Thoracic aorta (tissue), 2 donors: ENCODE results near the gene IFITM2. TPM values are rescaled to one million over a fixed set of nuclear protein-coding genes. Genes with fewer than 3 reads are reported as not detected.

Source experiments
- ATAC-seq: fragments of 150-250 bp; one replicate; pipeline ENCODE4 v1.8.0; 2017; ENCODE audit warnings: low read depth; ENCODE audit not compliant: insufficient number of reproducible peaks, low FRiP score
- DNase-seq: peaks from one replicate; pipeline ENCODE4 v3.0.0-alpha.2; 2020; ENCODE audit warnings: low spot score
- H3K27ac ChIP-seq, 2 donors: fragments of 200-600 bp; sonication (generic); 1 replicate in 1 of 2; 2 replicates in 1 of 2; pipeline ENCODE4 v1.5.1; 2016; ENCODE audit warnings: mild to moderate bottlenecking in 2 of 2, moderate library complexity in 2 of 2
- H3K27me3 ChIP-seq: fragments of 200-600 bp; sonication (generic); replicated peaks from 2 replicates; pipeline ENCODE4 v1.6.0; 2016; ENCODE audit warnings: mild to moderate bottlenecking; ENCODE audit not compliant: insufficient read depth
- H3K36me3 ChIP-seq: fragments of 200-600 bp; sonication (generic); one replicate; pipeline ENCODE4 v1.5.1; 2016
- H3K4me1 ChIP-seq, 2 donors: fragments of 200-600 bp; sonication (generic); 1 replicate in 1 of 2; 2 replicates in 1 of 2; pipeline versions ENCODE4 v1.5.1 to v1.6.0; 2016; ENCODE audit warnings: low read depth in 2 of 2, mild to moderate bottlenecking in 1 of 2; ENCODE audit not compliant: control insufficient read depth in 1 of 2
- H3K4me3 ChIP-seq: fragments of 200-600 bp; sonication (generic); 2 replicates; pipeline ENCODE4 v1.5.1; 2016; ENCODE audit warnings: mild to moderate bottlenecking
- H3K9me3 ChIP-seq: fragments of 200-600 bp; sonication (generic); 2 replicates; pipeline ENCODE4 v1.5.1; 2016
- CTCF ChIP-seq: fragments of 200-600 bp; sonication (generic); IDR thresholded peaks from one replicate; pipeline ENCODE4 v1.5.1; 2019; ENCODE audit warnings: antibody characterized with exemption
- total RNA-seq, 2 donors: library from RNA; depleted of rRNA; stranded (reverse); fragments of >200 nt; gene quantifications; one replicate each; pipeline versions ENCODE4 v1.1.0 to v1.2.3, GENCODE V29; 2016

IFITM2 gene
- total RNA-seq, 2 donors from 2014 or later, result 275 to 477 TPM

DNA sequence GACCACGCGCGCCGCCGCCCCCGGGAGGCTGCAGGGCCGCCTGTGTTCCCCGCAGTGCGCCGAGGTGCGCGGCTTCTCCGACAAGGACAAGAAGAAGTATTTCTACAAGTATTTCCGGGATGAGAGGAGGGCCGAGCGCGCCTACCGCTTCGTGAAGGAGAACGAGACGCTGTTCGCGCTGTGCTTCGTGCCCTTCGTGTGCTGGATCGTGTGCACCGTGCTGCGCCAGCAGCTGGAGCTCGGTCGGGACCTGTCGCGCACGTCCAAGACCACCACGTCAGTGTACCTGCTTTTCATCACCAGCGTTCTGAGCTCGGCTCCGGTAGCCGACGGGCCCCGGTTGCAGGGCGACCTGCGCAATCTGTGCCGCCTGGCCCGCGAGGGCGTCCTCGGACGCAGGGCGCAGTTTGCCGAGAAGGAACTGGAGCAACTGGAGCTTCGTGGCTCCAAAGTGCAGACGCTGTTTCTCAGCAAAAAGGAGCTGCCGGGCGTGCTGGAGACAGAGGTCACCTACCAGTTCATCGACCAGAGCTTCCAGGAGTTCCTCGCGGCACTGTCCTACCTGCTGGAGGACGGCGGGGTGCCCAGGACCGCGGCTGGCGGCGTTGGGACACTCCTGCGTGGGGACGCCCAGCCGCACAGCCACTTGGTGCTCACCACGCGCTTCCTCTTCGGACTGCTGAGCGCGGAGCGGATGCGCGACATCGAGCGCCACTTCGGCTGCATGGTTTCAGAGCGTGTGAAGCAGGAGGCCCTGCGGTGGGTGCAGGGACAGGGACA, 26.7 kb upstream of the IFITM2 start:
- H3K27me3 ChIP-seq, result peaks cover 5% of the 10 kb centered on the region
- peak overlapping the region; percentile 63 for H3K4me3 ChIP-seq
- H3K4me1 ChIP-seq, result peaks cover 0 to 27% of the 10 kb centered on the region in 2 donors
- DNase-seq (no peak), ATAC-seq (no peak)
- H3K9me3 ChIP-seq, result no peaks in the 10 kb centered on the region
- no peak for TF ChIP-seq CTCF
- H3K36me3 ChIP-seq, result no peaks in the 10 kb centered on the region
- no peak overlapping the region for H3K27ac ChIP-seq

DNA sequence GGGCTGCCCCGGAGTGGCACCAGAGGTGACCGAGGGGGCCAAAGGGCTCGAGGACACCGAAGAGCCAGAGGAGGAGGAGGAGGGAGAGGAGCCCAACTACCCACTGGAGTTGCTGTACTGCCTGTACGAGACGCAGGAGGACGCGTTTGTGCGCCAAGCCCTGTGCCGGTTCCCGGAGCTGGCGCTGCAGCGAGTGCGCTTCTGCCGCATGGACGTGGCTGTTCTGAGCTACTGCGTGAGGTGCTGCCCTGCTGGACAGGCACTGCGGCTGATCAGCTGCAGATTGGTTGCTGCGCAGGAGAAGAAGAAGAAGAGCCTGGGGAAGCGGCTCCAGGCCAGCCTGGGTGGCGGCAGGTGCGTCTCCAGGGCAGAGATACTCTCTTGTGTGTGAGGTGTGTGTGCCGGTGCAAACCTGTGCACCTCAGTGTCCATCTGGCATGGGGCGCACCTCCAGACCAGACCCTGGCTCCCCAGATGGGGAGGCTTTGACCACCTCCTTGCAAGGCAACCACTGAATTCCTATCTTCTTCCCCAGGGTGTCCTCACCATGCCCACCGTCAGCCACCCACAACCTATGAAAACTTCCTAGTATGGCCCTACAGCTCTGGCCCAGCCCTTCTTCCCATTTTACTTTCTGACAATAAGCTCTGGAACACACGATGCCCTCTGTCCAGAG, 26.0 kb upstream of the IFITM2 start:
- no peak for TF ChIP-seq CTCF
- no peak overlapping the region for H3K4me3 ChIP-seq
- DNase-seq (no peak), ATAC-seq (no peak)
- peaks cover 5% of the 10 kb centered on the region for H3K27me3 ChIP-seq
- H3K36me3 ChIP-seq, result no peaks in the 10 kb centered on the region
- H3K9me3 ChIP-seq, result no peaks in the 10 kb centered on the region
- no peak overlapping the region for H3K27ac ChIP-seq
- peaks cover 0 to 27% of the 10 kb centered on the region in 2 donors for H3K4me1 ChIP-seq

- DNase-seq (no peak), ATAC-seq (no peak)
- Histone ChIP-seq H3K9me3 (no peaks in the 10 kb centered on the region), H3K27ac (no peak overlapping the region), H3K4me1 (peaks cover 0 to 27% of the 10 kb centered on the region in 2 donors), H3K36me3 (no peaks in the 10 kb centered on the region), H3K4me3 (no peak overlapping the region), H3K27me3 (peaks cover 5% of the 10 kb centered on the region)
- no peak for TF ChIP-seq CTCF
Measured at GRCh38 chr11:282171-282570, 25.4 kb upstream of the IFITM2 start.

DNA sequence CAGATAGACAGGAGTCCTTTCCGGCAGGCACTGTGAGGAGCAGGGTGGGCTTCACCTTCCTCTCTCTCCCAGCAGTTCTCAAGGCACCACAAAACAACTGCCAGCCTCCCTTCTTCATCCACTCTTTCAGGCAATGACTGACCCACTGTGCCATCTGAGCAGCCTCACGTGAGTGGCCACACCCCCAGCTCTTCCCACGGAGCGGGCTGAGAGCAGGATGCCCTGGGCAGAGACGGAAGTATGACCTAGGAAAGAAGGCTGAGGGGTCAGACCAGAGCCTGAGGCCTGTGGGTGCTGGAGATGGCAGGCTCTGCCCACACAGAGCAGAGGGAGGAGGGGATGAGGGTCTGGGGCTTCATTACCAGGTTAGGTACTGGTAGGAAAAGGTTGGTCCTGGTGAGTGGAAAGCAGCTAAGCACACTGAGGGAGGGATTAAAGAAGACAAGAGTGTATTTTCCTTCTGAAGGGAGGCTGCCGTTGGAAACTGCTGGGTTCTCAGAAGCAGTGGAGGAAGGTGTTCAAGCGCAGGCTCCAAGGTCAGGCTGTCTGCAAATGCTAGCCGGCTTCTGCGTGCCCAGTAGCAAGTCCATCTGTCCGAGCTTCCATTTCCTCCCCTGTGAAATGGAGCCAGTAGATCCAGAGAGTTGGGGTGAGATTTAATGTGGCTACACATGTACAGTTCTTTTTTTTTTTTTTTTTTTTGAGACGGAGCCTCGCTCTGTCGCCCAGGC, 24.8 kb upstream of the IFITM2 start:
- no peak overlapping the region for H3K27ac ChIP-seq
- ATAC-seq (no peak), DNase-seq (no peak)
- H3K4me3 ChIP-seq, result no peak overlapping the region
- no peak for TF ChIP-seq CTCF
- peaks cover 5% of the 10 kb centered on the region for H3K27me3 ChIP-seq
- no peaks in the 10 kb centered on the region for H3K36me3 ChIP-seq
- H3K9me3 ChIP-seq, result no peaks in the 10 kb centered on the region
- H3K4me1 ChIP-seq, result peaks cover 0 to 28% of the 10 kb centered on the region in 2 donors
